ENCODE measurements around the gene MICAL2.

Gene MICAL2

DNA sequence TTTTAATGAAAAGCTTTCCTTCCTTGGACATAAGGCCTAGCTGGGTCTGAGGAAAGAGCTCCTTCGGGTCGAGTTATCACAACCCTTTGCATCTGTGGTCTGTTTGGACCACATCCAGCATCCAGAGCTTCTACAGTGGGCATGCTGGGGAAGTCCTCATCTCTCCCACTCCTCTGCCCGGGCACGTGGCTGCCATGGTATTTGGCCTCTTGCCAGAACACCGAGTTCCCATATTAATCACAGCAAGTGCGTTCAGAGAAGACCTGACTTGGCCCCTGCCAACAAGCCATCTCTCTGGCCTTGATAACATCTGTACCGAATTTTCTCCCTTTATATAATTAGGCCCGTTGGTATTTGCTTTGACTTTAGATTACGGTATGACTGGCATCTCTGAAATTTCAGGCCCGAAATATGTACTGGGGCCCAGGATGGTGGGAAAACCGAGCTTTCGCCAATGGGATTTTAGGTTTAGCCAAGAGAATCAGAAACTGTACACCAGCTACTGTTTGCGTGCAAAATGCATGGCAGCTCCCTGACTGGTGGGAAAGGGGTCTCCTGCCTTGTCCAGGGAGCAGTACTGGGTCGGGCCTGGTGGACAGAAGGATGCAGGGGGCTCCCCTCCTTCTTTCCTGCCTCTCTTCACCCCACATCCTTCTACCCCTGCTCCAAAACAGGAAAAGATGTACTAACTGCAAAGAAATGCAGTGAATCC is 90.0 kb downstream of the MICAL2 start:
- in situ Hi-C loops (cut with MboI; ENCODE audit: low sequenced_read_pairs): no loop called here

DNA sequence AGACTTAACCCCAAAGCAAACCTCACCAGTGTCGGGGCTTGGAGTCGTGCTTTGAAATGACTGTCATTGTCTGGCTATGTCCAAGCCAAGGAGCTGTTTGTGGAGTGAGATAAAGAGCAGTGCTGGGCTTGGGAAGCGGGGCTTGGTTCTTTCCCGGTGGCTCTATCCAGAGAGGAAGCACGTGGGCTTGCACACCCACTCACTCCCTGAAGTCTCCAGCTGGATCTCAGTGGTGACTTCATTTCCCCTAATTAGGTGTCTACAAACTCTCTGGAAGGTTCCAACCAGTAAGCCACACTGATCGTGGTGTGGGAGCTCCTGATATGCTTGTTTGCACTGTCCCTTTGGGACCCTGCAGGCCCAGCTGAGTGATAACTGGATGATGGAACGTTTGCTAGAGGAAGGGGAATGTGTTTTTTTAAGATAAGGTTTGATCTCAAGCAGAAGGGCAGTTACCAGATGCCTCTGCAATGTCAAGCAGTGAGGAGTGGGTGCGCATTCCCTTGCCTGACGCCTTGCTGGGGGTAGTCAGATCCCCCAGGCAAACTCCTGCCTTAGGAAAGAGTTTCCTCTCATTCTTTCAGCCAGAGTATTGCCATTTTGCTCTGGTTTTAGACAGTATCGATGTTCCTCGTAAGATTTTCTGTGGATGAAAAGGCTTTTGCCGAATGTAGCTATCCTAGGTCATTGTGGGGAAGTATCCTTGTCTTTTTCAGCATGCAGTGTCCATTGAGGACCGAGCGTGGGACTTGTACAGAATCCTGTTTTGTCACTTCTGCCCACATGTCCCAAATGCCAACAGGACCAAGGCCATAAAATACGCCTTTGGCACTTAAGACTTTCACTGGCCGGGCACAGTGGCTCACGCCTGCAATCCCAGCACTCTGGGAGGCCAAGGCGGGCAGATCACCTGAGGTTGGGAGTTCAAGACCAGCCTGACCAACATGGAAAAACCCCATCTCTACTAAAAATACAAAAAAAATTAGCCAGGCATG is 90.9 kb downstream of the MICAL2 start:
- in situ Hi-C loops (cut with MboI; ENCODE audit: low sequenced_read_pairs): no loop called here

DNA sequence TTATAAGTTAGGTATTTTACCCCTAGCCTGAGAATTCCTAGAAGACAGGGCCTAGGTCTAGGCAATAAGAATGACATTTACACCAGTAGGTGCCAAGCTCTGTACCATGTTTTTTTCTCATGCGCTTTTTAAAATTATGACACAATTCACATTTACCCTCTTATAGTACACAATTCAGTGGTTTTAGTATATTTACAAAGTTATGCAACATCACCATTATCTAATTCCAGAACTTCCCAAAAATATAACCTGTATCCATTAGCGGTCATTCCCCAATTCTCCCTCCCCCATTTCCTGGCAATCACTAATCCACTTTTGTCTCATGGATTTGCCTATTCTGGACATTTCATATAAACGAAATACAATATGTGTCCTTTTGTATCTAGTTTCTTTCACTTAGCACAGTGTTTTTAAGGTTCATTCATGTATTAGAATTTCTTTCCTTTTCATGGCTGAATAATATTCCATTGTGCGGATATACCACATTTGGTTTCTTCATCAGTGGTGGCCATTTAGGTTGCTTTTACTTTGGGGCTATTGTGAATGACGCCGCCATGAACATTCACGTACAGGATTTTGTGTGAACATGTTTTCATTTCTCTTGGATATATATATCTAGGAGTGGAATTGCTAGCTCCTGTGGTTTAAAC is 92.4 kb downstream of the MICAL2 start:
- in situ Hi-C loops (cut with MboI; ENCODE audit: low sequenced_read_pairs): no loop called here

DNA sequence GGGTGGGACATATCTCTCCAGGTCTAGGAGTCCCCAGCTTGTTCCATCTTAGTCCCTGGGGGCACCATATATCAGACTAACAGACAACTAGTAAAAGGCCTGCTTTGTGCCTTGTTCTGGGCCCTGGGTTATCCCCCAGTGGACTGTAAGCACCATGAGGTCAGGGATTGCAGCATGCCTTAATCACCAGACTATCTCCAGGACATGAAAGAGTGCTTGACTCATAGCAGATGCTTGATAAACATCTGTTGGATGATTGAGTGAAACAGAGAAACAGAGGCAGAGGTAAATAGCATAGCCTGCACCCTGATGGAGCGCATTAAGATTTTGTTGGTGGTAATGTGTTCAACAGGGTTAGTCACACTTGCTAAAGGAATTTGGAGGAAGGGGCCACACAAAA is 94.1 kb downstream of the MICAL2 start:
- in situ Hi-C loops (cut with MboI; ENCODE audit: low sequenced_read_pairs): no loop called here

DNA sequence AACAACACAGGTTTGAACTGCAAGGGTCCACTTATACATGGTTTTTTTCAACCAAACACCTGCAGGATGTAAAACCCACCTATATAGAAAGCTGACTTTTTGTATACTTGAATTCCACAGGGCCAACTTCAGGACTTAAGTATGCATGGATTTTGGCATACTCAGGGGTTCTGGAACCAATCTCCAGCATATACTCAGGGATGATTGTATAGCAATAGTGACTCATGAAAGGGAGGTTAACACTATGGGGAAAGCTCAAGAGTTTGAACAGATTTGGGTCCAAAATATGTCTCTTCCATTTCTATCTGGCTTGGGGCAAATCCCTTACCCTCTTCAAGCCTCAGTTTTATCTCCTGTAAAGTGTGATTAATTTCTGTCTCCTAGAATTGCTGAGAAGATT is 94.9 kb downstream of the MICAL2 start:
- in situ Hi-C loops (cut with MboI; ENCODE audit: low sequenced_read_pairs): no loop called here

DNA sequence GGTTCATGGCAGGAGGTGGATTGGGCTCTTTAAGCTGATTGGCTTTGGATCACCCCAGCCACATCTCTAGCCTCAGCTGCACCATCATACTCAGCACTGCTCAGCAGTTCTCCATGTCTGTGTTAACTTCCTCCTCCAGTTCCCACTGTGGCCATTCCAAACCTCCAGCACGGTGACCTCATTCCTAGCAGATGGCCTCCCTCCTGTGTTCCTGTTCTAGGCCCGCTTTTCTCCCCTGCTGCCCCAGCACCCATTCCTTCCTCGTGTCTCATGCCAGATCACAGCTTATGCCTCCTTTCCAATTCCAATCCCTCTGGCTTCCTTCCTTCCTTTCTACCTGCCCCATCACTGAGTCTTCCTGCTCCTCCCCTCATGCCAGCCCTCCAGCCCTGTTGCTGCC is 96.1 kb downstream of the MICAL2 start:
- in situ Hi-C loops (cut with MboI; ENCODE audit: low sequenced_read_pairs): no loop called here

DNA sequence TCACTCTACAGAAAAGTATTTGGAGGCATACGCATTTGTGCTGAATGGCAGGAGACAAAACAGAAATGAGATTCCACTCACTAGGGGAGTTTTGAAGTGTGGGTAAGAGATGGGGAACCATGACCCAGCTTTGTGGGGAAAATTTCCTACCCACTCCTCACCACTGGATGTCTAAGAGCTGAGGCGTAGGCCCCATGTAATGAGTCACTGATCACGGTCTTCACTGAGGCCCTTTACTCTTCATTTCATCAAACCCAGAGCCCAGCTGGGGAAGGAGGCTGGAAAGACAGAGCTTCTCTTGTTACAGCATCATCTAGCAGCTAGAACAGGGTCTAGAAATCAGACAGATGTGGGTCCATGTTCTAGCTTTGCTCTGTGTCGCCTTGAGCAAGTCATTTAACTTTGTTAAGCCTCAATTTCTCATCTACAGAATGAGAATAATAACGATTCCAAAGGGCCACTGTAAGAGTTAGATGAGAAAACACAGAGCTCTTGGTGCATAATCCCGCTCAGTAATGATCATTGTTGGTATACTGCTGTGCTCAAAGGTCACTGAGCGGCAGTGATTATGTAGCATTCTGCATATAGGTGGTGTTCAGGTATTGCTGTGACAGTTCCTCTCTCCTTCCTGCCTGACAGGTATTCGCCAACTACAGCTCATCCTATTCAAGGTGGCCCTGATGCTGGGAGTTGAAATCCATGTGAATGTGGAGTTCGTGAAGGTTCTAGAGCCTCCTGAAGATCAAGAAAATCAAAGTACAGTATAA is 97.2 kb downstream of the MICAL2 start:
- in situ Hi-C loops (cut with MboI; ENCODE audit: low sequenced_read_pairs): no loop called here

DNA sequence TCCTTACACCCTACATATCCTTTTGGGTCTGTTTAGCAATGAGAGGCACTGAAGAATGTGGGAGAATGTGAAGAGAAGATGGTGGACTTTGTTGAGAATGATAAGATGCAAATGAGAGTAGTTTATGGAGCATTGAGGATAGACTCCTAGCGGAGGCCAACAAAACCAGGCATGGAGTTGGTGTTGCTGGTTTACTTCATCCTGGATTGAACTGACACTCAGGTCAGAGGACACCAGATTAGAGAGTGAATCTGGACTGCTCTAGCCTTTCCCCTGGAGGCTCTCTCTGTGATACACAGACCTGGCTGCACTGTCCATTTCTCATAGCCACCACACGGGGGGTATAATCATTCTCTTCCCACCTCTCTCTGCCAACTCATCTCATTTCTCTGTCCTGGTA is 98.7 kb downstream of the MICAL2 start:
- in situ Hi-C loops (cut with MboI; ENCODE audit: low sequenced_read_pairs): no loop called here

DNA sequence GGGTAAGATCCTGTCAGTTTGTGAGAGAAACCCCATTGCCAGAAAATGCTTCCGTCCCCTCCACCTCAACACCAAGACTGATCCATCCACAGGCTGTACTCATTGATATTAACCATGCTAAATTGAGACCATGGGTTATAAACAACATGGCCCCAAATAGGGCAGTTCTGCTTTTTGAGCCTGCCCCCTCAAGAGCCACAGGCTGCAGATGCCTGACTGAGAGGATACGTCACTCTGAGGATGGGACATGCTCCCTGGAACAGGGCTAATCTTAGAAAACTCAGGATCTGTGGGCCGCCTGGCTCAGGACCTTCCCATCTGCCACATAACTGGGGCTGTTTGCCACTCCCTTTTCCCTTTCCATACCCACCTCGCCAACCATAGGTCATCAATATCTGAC is 99.8 kb downstream of the MICAL2 start:
- in situ Hi-C loops (cut with MboI; ENCODE audit: low sequenced_read_pairs): no loop called here

DNA sequence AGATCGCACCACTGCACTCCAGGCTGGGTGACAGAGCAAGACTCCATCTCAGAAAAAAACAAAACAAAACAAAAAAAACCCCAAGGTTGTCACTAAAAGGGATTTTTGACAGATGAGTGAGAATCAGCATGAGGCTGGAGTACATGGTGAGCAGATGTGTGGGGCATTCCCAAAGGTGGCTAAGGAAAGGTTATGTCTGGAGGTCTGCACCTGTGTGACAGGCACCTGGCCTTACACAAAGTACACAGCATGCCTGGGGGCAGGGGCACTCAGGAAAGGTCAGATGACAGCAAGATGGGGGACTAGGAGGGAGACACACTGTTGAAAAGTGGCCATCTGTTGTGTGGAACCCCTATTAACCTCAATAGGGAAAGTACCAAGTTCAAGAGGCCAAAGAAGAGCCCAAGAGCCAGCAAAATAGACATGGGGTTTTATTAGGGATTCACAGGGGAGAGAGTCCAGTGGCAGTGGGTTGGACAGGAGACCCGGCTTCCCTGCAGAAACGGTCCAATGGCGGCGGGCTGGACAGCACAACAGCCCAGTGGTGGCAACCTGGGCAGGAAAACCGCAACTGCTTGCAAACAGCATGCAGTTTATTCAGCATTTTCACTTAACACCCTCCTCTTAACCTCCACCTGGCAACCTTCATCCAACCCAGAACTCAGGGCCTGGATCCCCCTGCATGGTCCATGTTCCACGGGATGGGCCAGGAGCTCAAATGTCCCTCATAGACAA is 101.1 kb downstream of the MICAL2 start:
- in situ Hi-C loops (cut with MboI; ENCODE audit: low sequenced_read_pairs): no loop called here

DNA sequence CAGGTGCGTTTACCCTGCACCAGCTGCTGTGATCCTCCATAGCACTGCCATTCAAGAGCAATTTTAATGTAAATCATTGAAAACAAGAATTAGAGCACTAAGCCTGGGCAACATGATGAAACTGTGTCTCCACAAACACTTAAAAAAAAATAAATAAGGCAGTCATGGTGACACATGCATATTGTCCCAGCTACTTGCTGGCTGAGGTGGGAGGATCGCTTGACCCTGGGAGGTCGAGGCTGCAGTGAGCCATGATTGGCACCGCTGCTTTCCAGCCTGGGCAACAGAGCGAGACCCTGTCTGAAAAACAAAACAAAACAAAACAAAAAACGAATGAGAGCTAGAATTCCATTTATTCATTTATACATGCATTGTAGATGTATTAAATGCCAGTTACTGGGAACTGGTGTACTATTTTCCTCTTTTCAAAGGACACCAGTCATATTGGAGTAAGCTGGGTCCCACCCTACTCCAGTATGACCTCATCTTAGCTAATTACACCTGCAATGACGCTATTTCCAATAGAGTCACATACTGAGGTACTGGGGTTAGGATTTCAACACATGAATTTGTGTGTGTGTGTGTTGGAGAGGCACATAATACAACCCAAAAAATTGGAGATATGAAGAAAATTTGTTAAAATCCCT is 101.9 kb downstream of the MICAL2 start:
- in situ Hi-C loops (cut with MboI; ENCODE audit: low sequenced_read_pairs): no loop called here

DNA sequence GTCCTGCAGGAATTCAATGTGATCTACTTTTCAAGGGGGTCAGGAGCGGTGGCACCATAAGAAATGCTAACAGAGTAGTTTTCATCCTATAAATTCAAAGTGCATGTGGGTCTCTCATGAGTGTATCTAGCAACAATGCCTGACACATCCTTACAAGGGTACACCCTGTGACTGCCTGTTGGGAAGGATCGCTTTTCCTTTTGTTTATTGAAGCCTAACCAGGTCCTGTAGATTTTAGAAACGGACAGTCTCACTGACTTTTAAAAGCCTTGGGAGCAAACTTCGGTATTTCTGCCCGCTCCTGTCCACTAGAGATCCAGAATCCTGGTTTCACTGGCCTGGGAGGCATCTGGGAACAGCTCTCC is 102.4 kb downstream of the MICAL2 start:
- in situ Hi-C loops (cut with MboI; ENCODE audit: low sequenced_read_pairs): no loop called here

DNA sequence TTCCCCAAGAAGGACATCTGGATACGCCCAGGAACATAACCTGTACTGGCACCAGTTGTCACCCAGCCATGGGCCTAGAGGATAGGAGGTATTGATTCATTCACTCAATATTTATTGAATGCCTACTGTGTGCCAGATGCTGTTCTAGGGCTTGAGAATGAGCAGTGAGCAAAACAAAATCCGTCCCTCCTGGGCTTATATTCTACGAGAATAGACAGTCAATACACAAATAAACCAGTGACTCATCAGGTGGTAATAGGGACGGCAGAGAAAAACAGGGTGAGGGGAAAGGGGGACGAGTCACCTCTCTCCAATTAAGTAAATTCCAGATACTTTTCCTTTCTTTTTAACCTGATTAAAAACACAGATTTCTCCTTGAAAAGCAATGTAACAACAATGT is 103.5 kb downstream of the MICAL2 start:
- in situ Hi-C loops (cut with MboI; ENCODE audit: low sequenced_read_pairs): no loop called here

DNA sequence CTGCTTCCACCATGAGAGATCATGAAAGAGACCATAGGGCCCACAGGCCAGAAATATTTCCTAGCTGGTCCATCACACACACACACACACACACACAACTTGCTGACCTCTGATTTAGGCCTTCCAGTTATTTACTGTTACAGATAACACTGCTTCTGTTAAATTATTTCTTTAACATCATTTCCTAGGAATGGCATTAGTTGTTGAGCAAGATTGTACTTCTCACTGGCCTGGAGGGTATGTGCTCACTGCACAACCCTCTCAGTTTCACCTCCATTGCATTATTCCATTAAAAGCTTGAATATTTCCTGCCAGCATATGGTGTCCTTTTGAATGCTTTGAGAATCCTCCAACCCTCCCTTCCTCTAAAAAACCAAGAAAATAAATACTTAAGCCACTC is 104.4 kb downstream of the MICAL2 start:
- in situ Hi-C loops (cut with MboI; ENCODE audit: low sequenced_read_pairs): no loop called here

DNA sequence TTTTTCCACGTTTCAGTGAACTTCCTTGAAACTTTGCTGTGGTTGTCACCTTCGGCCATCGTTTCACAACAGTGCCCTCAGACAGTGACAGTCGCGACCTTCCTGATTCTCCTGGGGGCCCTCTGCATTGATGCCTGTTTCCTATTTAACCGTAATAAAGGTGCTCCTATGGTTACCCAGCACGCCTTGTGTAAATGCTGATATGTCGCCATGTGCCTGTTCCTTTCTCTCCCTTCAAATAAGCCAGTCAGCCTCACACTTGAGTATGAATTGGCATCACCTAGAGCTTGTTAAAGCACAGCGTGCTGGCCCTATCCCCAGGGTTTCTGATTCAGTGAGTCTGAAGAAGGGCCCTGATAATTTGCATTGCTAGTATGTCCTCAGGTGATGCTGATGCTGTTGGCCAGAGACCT is 104.8 kb downstream of the MICAL2 start:
- in situ Hi-C loops (cut with MboI; ENCODE audit: low sequenced_read_pairs): no loop called here

DNA sequence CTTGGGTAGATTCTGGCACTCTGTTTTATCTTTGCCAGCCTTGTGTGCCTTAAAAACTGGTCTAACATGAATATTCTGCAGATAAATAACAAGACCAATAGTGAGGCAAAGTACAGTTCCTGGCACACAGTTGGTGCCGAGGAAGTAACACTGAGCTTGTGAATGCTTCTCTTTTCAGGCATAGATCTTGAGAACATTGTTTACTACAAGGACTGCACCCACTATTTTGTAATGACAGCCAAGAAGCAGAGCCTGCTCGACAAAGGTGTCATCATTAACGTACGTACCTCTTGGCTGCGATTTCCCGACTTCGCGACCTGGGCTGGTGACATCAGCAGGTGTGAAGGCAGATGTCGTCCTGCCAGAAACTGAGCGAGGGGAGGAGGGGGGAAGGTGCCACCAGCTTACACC is 105.7 kb downstream of the MICAL2 start:
- in situ Hi-C loops (cut with MboI; ENCODE audit: low sequenced_read_pairs): no loop called here

DNA sequence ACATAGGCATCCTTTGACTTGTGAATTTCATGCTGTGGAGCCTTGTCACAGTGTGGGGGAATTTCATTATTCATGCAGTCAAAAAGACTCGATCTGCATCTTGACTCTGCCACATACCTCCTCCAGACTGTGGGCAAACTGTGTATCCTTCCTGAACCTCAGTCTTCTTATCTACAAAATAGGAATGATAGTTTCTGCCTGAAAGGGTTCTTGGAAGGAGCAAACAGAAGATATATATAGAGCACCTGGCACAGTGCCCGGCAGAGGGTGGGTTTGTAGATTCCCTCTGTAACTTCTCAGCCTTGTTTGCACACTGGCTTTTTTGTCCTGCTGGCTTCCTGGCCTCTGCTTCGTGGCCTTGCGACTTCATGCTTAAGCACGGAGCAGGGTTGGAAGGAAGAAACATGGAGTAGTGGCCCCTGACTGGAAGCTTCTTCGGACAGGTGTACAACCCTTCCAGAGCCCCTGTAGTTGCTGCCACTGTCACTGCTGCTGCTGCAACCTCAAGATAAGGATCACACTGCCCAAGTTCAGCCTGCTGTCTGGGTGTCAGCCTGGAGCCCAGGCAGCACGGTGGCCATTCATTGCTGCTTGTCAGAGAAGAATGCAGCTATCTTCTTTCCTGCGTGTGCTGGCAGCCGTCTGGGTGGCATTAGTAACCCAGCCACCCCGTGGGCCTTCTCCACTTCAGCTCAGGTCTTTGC is 106.4 kb downstream of the MICAL2 start:
- in situ Hi-C loops (cut with MboI; ENCODE audit: low sequenced_read_pairs): no loop called here

DNA sequence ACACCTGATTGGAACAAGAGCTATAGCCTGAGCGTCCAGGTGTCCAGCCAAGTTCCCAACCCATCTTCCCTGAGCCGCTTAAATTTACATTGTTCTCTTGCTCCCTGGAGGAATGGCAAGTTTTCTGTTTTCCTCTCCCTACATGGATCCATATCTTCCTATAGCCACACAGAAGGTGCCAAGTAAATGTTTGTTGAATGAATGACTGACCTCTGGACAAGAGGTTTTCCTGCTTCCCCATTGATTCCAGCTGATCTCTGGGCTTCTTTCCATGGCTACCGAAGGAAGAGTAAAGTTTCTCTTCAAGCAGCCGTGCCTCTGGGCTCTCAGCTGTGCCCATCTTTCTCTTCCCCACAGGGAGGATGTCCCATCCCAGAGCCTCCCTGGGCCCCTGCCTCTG is 107.5 kb downstream of the MICAL2 start:
- in situ Hi-C loops (cut with MboI; ENCODE audit: low sequenced_read_pairs): no loop called here

DNA sequence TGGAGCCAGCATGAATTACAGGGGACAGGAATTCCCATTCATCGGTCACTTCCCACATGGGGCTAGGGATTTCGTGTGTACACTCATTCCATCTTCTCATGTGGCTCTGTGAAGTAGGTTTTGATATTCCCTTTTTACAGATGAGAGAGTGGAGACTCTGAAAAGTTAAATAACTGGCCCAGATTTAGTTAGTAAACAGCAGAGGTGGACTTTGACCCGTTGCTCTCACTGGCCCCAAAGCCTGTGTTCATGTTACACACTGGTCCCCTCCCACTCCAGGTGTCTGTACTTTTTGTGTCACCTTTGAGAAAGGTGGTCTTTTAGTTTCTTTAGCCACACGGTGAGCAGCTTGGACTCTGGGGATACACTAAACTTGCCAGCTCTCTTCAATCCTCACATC is 108.5 kb downstream of the MICAL2 start:
- in situ Hi-C loops (cut with MboI; ENCODE audit: low sequenced_read_pairs): no loop called here
